ENCODE measurements around the gene SNIP1.
"Not testable (repeated sequence)": the region's sequence is repeated elsewhere in the genome, so short reads cannot be mapped to it uniquely, and the experiment has no call there.

Gene SNIP1

GRCh38 chr1:37519613-37520012, 34.5 kb downstream of the SNIP1 start:
- TF ChIP-seq Cebpa-rat (IDR thresholded peaks at IDR 0.05), result no peak
- H3K4me1 ChIP-seq, result peaks cover 10 to 23% (median 19%) of the 10 kb centered on the region in 10 experiments
- H4K20me1 ChIP-seq, result no peaks in the 10 kb centered on the region
- peaks cover 0 to 9% (median 5%) of the 10 kb centered on the region in 11 experiments; a peak in 7 of 22 replicates for H3K36me3 ChIP-seq
- H3K4me2 ChIP-seq, result peak overlapping the region; percentile 53 to 94 (median 70)
- no peaks in the 10 kb centered on the region for H3K27me3 ChIP-seq
- H3K9me3 ChIP-seq (replicated peaks in 1 of 11), result peaks cover 20 to 68% (median 40%) of the 10 kb centered on the region in 11 experiments
- H3K9ac ChIP-seq, result peak overlapping the region in 9 of 11 experiments; percentile 45 to 74 (median 69); a peak in 15 of 22 replicates
- peak overlapping the region in 9 of 11 experiments; percentile 42 to 77 (median 71); a peak in 14 of 22 replicates for H3K27ac ChIP-seq
- peak overlapping the region; percentile 45 to 69 (median 56); a peak in 19 of 20 replicates for H3K4me3 ChIP-seq

GRCh38 chr1:37518929-37519328, 35.2 kb downstream of the SNIP1 start:
- H3K27me3 ChIP-seq, H3K36me3 ChIP-seq, H4K20me1 ChIP-seq: not testable (repeated sequence)
- Histone ChIP-seq H3K4me2 (peak overlapping the region; percentile 53 to 94 (median 70)), H3K9me3 (replicated peaks in 1 of 11) (peaks cover 20 to 66% (median 39%) of the 10 kb centered on the region in 11 experiments), H3K9ac (peak overlapping the region; percentile 45 to 74 (median 68); a peak in 21 of 22 replicates), H3K4me1 (peaks cover 10 to 23% (median 19%) of the 10 kb centered on the region in 10 experiments), H3K4me3 (peak overlapping the region; percentile 45 to 69 (median 56)), H3K27ac (peak overlapping the region in 10 of 11 experiments; percentile 33 to 77 (median 70); a peak in 19 of 22 replicates)

GRCh38 chr1:37518241-37518640, 35.9 kb downstream of the SNIP1 start:
- not testable (repeated sequence) for H3K4me2 ChIP-seq, H3K9ac ChIP-seq, H3K4me3 ChIP-seq, H3K27me3 ChIP-seq, H3K36me3 ChIP-seq, H4K20me1 ChIP-seq
- Histone ChIP-seq H3K27ac (peak overlapping the region in 2 of 11 experiments; percentile 32 to 73; a peak in 3 of 22 replicates), H3K4me1 (peaks cover 16 to 29% (median 26%) of the 10 kb centered on the region in 10 experiments), H3K9me3 (replicated peaks in 1 of 11) (peaks cover 15 to 59% (median 33%) of the 10 kb centered on the region in 11 experiments)

DNA sequence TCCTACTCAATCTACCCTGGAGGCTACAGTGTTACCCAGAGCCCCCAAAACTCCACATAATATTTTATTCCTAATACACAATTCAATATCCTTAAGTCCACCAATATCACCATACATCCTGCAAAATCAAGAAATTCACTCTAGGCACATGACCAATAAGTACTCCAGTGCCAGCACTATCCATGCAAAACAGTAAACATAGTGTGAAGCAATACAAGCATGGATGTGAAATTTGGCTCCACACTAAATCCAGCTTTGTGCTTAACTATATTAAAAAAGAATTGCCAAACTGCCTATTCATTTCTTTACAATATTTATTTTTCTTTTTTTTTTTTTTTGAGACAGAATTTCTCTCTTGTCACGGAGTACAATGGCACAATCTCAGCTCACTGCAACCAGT, 36.5 kb downstream of the SNIP1 start:
- peaks cover 0 to 15% (median 10%) of the 10 kb centered on the region in 11 experiments; a peak in 14 of 22 replicates for H4K20me1 ChIP-seq
- TF ChIP-seq Cebpa-rat (IDR thresholded peaks at IDR 0.05), result no peak
- H3K4me1 ChIP-seq, result peaks cover 23 to 36% (median 33%) of the 10 kb centered on the region in 10 experiments
- peaks cover 9 to 52% (median 27%) of the 10 kb centered on the region in 11 experiments for H3K9me3 ChIP-seq (replicated peaks in 1 of 11)
- H3K4me3 ChIP-seq, result no peak overlapping the region; a peak in 1 of 20 replicates
- peaks cover 6 to 13% (median 9%) of the 10 kb centered on the region in 11 experiments for H3K36me3 ChIP-seq
- no peaks in the 10 kb centered on the region for H3K27me3 ChIP-seq
- H3K27ac ChIP-seq, result no peak overlapping the region
- H3K4me2 ChIP-seq, result no peak overlapping the region
- no peak overlapping the region for H3K9ac ChIP-seq

GRCh38 chr1:37515185-37516034, 38.7 kb downstream of the SNIP1 start:
- no peak for TF ChIP-seq Cebpa-rat (IDR thresholded peaks at IDR 0.05)
- Histone ChIP-seq H3K27me3 (no peaks in the 10 kb centered on the region), H3K4me3 (peak overlapping the region; percentile 76 to 98 (median 93)), H3K4me2 (peak overlapping the region; percentile 73 to 100 (median 98)), H3K9me3 (replicated peaks in 1 of 11) (peaks cover 0 to 32% (median 17%) of the 10 kb centered on the region in 11 experiments; a peak in 15 of 22 replicates), H3K36me3 (peaks cover 24 to 31% (median 29%) of the 10 kb centered on the region in 11 experiments), H3K9ac (peak overlapping the region; percentile 83 to 94 (median 89)), H3K27ac (peak overlapping the region; percentile 78 to 91 (median 87)), H4K20me1 (peaks cover 0 to 36% (median 16%) of the 10 kb centered on the region in 11 experiments; a peak in 14 of 22 replicates), H3K4me1 (peaks cover 34 to 48% (median 38%) of the 10 kb centered on the region in 10 experiments)

- Histone ChIP-seq H3K4me1 (peaks cover 30 to 45% (median 36%) of the 10 kb centered on the region in 10 experiments), H3K27ac (peak within 1 kb of the TSS; percentile 78 to 91 (median 87)), H3K36me3 (peaks cover 33 to 39% (median 37%) of the 10 kb centered on the region in 11 experiments), H3K4me3 (peak within 1 kb of the TSS; percentile 76 to 98 (median 93)), H4K20me1 (peaks cover 0 to 45% (median 21%) of the 10 kb centered on the region in 11 experiments; a peak in 14 of 22 replicates), H3K9me3 (replicated peaks in 1 of 11) (peaks cover 0 to 27% (median 12%) of the 10 kb centered on the region in 11 experiments; a peak in 15 of 22 replicates), H3K9ac (peak within 1 kb of the TSS; percentile 83 to 94 (median 89)), H3K4me2 (peak within 1 kb of the TSS; percentile 90 to 100 (median 99)), H3K27me3 (no peaks in the 10 kb centered on the region)
- TF ChIP-seq Cebpa-rat (IDR thresholded peaks at IDR 0.05), result no peak
Measured at GRCh38 chr1:37514350-37515184, 39.5 kb downstream of the SNIP1 start, which contains the start of gene MEAF6. TSS of gene MEAF6 (minus strand) at chr1:37514766. CDS start at chr1:37514746, 20 bp downstream.

DNA sequence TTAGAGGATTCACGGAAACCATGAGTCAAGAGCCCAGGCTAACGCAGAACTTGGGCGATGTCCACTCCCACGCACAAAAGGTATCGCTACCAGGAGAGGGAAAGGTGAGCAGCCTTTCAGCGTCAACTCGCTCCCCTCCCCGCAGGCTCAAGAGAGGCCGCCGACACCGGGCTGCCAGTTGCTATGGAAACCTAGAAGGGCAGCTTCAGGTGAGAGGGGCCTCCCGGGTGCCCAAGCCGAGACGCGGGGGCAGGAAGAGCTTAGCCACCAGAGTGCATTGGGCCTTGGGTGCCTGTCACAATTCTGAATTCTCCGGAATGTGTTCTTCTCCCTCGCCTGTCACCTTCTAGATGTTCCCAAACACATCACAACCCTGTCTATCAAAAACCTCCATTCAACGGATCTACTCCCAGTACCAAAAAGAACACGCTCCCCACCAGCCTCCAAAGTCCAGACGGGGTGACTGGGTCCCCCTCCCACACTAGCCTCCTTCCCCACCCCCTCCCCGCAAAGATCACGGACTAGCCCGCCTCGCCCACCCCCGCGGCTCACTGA, 40.2 kb downstream of the SNIP1 start:
- Histone ChIP-seq H3K4me2 (peak overlapping the region; percentile 90 to 100 (median 99)), H3K4me3 (peak overlapping the region; percentile 76 to 98 (median 93)), H3K36me3 (peaks cover 38 to 46% (median 43%) of the 10 kb centered on the region in 11 experiments), H3K9me3 (replicated peaks in 1 of 11) (peaks cover 0 to 27% (median 12%) of the 10 kb centered on the region in 11 experiments; a peak in 15 of 22 replicates), H3K27ac (peak overlapping the region; percentile 59 to 91 (median 87); a peak in 18 of 22 replicates), H3K27me3 (no peaks in the 10 kb centered on the region), H3K9ac (peak overlapping the region; percentile 83 to 94 (median 89)), H3K4me1 (peaks cover 25 to 46% (median 36%) of the 10 kb centered on the region in 10 experiments), H4K20me1 (peaks cover 0 to 49% (median 21%) of the 10 kb centered on the region in 11 experiments; a peak in 14 of 22 replicates)
- no peak for TF ChIP-seq Cebpa-rat (IDR thresholded peaks at IDR 0.05)

GRCh38 chr1:37509181-37509580, 44.9 kb downstream of the SNIP1 start:
- Histone ChIP-seq H3K27ac (no peak overlapping the region), H4K20me1 (peaks cover 0 to 77% (median 21%) of the 10 kb centered on the region in 11 experiments; a peak in 14 of 22 replicates), H3K4me1 (peaks cover 16 to 39% (median 28%) of the 10 kb centered on the region in 10 experiments), H3K9ac (no peak overlapping the region), H3K9me3 (replicated peaks in 1 of 11) (no peaks in the 10 kb centered on the region), H3K27me3 (no peaks in the 10 kb centered on the region), H3K4me3 (no peak overlapping the region), H3K4me2 (peak overlapping the region in 7 of 11 experiments; percentile 0 to 44 (median 16); a peak in 5 of 22 replicates), H3K36me3 (peaks cover 85 to 93% (median 90%) of the 10 kb centered on the region in 11 experiments)
- no peak for TF ChIP-seq Cebpa-rat (IDR thresholded peaks at IDR 0.05)

All from BLaER1 treated with 17β-estradiol and CSF1 and Interleukin-3, amounts not matched to agents 10 nM and 100 nM (cell line).